Globus pallidus (tissue), 1 donor: Measurements from ENCODE around the gene COL11A1.
"Not testable (repeated sequence)": the region's sequence is repeated elsewhere in the genome, so short reads cannot be mapped to it uniquely, and the experiment has no call there.

Experiments
- DNase-seq: peaks from one replicate; pipeline ENCODE4 v3.0.0-alpha.2; 2015; ENCODE audit warnings: low spot score

COL11A1 gene

GRCh38 chr1:102834688-102835320 is 273.5 kb downstream of the COL11A1 start:
- no peak for DNase-seq

DNA sequence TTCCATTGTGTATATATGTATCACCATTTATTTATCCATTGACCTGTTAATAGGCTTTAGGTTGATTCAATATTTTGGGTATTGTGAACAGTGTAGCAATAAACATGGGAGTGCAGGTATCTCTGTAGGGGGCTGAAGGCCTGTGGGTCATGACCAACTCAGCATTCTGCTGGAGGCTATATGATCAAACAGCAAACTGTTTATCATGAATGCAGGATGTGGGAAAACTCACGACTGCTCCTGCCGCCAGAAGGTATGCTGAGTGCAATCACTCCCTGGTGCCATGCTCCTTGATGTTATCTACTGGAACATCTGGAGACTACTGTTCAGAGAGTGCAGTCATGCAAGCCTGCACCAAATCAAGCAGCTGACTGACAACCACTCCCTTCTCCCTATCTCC is 275.2 kb downstream of the COL11A1 start:
- DNase-seq = no peak

DNA sequence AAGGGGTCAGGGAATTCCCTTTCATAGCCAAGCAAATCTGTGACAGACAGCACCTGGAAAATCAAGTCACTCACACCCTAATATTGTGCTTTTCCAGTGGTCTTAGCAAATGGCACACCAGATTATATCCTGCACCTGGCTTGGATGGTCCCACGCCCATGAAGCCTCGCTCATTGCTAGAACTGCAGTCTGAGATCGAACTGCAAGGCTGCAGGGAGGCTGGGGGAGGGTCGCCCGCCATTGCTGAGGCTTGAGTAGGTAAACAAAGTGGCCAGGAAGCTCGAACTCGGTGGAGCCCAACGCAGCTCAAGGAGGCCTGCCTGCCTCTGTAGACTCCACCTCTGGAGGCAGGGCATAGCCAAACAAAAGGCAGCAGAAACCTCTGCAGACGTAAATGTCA is 281.6 kb downstream of the COL11A1 start:
- DNase-seq = not testable (repeated sequence)
